NCI-H2171 (cell line): ENCODE measurements around the gene RASSF5.

Experiments used
- DNase-seq: peaks from one replicate; lab custom pipeline; 2025; lab: John Stamatoyannopoulos, UW

The RASSF5 gene

GRCh38 chr1:206516728-206516990, 9.3 kb downstream of the RASSF5 start:
- DNase-seq: no peak

DNA sequence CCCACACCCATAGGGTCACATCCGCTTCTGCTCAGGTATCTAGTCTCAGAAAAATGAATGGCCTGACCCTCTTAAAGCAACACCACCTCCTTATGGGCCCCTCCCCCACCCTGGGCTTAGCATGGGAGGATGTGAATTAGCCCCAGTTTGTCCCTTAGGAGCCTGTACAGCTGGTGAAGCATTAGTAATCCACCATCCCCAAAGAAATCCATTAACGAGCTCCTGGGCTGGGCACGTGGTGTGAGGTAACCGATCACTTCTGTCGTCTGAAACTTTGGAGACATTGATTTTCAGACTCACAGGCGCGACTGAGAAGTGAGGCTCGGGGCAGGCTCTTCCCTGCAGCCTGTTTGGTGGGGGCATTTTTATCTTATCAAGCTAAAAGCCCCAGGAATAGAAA, 10.5 kb downstream of the RASSF5 start:
- DNase-seq: peak; percentile 42

GRCh38 chr1:206518206-206518605, 10.9 kb downstream of the RASSF5 start:
- DNase-seq: no peak

- no peak for DNase-seq
Observed at GRCh38 chr1:206518743-206519142, 11.4 kb downstream of the RASSF5 start.

DNA sequence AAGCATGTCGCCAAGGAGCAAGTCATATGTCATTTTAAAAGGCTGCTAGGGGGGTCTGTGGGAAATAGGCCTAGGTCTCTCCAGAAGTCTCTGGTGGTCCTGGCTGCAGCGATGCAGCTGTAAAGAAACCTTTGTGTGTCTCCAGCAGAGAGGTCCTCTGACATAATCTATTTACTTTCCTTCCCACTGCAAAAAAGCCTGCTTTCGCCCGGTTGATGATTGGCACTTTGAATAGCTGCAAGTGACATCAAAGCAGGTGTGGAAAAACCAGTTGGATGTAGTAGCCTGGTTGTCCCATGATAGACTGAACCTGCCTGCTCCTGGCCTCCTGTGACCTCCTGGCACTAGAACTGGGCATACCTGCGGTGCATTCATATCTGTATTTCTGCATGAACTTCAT, 13.8 kb downstream of the RASSF5 start:
- DNase-seq: no peak

- no peak for DNase-seq
Observed at GRCh38 chr1:206521694-206522402, 14.5 kb downstream of the RASSF5 start.

DNA sequence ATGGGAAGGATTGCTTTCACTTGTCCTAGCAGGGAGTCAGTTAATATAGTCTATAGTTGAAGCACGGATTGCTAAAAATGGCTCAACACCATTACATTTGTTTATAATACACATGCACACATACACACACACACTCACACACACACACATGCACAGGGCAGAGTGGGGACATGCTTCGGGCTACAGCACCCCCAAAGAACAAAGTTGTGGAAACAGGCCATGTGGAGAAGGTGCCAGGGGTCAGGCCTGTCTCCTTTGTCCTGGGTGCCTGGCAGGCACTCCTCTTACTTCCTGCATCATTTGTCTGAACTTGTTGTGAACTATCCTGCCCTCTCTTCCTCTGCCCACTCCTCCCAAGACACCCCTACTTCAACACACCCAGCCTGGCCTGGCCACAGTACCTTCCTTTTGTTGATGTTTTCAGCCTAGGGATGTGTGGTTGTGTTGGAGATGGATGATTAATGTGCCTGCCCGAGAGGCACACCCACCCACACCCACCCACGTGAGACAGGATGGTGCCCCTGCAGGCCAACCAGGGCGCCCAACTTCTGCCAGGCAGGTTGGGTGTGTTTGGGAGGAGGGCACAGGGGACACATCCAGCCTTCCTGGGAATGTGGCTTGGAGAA, 17.5 kb downstream of the RASSF5 start:
- DNase-seq: no peak

- DNase-seq: no peak
Observed at GRCh38 chr1:206526064-206526911, 19.0 kb downstream of the RASSF5 start.

DNA sequence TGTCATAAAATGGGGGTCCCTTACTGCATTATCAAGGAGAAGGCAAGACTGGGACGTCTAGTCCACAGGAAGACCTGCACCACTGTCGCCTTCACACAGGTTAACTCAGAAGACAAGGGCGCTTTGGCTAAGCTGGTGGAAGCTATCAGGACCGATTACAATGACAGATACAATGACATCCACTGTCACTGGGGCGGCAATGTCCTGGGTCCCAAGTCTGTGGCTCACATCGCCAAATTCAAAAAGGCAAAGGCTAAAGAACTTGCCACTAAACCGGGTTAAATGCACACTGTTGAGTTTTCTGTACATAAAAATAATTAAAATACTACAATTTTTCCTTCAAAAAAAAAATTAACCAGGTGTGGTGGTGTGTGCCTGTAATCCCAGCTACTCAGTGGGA, 22.1 kb downstream of the RASSF5 start:
- no peak for DNase-seq

- no peak for DNase-seq
Observed at GRCh38 chr1:206532368-206532767, 25.0 kb downstream of the RASSF5 start.

DNA sequence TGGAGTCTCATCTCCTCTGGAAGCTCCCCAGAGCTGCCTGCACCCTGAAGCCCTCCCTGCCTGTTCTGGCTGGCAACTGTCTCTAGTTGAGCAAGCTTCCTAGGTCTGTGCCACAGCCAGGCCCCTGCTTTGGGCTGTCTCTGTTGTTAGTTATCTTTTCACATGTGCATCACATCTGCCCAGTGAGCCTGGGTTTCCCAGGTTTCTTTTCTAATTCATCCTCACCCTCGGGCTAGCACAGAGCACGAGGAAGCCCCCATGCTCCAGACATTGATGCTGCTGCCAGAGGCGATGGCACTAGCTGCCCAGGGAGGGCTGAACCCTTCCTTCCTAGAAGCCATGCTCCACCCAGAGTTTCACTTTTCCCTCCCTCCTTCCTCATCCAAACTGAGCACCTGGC, 27.2 kb downstream of the RASSF5 start:
- no peak for DNase-seq

GRCh38 chr1:206535853-206536188, 28.5 kb downstream of the RASSF5 start:
- DNase-seq: no peak

DNA sequence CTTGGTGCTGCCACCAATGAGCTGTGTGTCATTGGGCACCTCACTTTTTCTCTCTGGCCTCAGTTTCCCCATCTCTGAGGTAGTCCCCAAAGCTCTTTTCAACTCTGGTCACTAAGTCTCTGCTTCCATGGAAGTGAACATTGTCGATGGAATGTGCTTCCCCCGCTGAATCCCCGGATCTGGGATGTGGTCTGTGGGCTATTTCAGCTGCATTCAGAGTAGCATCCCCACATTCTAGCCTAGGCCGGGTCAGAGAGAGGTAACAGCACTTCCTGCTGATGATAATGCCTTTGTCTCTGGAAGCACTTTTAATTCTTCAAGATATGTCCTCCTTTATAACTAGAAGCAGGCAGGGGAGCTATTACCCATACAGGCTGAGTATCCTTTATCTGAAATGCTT, 29.8 kb downstream of the RASSF5 start:
- DNase-seq: no peak

- DNase-seq: no peak
Observed at GRCh38 chr1:206538086-206538770, 30.9 kb downstream of the RASSF5 start.

DNA sequence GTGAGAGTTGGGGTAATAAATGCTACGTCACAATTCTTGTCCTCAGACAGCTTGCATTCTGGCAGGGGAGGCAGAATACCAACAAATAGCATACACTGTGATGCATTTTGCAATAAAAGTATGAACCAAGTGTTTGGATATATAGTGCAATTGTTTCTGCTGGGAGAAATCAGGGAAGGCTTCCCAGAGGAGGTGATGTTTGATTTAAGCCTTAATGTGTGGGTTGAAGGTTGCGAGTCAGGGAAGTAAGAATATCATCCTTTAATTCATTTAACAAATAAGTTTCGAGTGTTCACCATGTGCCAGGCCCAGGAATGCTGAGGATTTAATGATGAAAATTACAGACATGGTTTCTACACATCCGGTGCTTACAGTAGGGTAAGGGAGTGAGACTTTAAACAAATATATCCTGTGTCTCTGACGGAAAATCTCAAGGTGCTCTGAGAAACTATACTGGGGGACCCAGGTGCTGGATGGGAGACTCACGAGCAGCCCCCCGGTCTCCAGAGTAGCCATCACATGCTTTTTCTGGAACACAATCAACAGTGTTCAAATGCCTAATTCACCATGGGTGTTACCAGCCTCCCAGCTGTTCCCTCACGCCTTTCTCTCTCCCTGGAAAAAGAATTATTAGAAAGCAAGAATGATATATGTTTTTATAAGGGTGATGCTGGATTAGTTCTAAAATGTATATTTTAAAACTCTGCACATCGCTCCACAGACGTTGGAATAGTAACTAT, 31.7 kb downstream of the RASSF5 start:
- no peak for DNase-seq

DNA sequence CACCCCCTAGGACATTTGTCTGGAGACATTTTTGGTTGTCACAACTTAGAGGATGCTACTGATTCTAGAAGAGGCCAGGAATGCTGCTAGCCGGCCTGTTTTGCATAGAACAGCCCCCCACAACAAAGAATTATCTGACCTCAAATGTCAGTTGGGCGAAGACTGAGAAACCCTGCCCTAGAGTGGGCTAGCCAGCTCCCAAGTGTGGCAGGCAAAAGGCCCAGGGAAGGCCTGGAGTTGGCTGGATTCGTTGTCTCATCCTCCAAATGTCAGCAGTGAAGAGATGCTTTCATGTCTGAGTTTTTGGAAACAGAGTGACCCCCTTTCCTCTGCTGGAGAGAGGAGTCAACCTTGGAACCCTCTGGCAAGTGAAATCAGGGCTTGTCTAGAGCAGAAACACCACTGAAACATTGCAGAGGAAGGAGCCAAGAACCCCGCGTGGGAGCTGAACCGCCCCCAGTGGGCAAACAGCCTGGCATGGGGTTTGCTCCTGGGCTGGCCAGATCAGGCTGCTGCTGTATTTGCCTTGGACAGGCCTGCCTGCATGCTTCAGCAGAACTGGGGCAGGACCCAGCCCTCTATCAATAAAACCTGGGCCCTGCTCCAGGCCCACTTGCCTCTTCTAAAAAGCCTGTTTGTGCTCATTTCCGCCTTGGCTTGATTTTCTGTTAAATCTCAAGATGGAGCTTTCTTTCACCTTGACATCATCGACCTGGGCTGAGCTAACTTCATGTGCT, 32.9 kb downstream of the RASSF5 start:
- no peak for DNase-seq

DNA sequence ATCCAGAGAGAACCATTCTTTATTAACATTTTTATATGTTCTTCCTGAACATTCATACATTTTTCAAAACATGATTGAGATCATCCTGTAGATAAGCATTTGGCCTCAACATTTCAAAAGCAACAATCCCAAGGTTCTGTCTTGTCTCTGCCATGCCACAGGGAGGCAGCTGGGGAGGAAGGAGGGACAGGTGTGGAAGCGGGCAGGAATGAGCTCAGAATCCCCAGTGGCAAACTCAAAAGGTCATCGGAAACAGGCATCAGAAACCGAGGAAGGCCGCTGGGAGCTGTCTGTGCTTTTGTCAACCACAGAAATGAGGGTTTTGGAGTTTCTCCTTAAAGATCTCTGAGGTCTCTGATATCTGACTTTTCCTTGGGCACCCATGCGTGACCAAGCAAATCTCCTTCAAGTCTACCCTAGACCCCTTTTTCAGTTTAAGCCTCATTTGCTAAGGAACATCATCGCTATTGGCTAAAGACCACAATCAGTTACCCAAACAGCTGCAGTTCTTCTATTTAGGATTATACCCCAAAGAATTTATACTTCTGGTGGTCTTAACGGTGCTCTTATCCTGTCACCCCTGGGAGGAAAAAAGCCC, 34.0 kb downstream of the RASSF5 start:
- no peak for DNase-seq

DNA sequence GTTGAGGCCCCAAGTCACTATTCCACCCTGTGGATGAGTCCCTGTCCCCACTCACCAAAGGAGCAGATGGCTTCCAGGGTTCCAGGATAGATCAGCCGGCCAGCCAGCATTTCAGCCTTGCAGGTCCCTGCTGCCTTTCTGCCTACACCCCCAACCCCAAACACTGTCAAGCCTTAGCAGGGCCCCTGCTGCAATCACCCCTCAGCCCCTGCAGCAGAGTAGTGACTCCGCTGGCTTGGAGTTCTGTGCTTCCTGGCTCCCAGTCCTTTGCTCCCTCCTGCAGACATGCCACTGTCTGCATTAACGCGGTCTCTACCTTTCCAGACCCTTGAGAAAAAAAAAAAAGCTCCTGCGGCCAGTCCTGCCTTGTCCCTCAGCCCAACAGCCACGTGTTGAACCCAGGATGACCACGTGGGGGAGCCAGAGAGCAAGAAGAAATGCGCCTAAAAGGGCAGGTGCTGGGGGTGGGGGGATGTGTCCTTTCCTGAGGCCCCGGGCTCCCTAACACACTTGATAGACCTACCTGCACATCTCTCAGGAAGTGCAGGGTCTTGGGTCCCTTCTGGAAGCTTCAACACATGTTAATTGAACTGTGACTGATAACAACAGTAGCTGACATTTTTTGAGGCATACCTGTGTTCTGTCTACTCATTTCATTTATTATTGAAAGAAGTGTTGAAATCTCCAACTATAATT, 37.4 kb downstream of the RASSF5 start:
- peak; percentile 15 for DNase-seq

GRCh38 chr1:206545351-206545750, 38.0 kb downstream of the RASSF5 start:
- no peak for DNase-seq

- DNase-seq: no peak
Observed at GRCh38 chr1:206547104-206547503, 39.8 kb downstream of the RASSF5 start.
